Testis (tissue), 3 donors: Measurements from ENCODE around the gene PSORS1C1. TPM values are rescaled to one million over a fixed set of nuclear protein-coding genes. Genes with fewer than 3 reads are reported as not detected.
A peak's percentile ranks its signal among the peaks of the same experiment; 100 is the strongest.

ENCODE experiments used
- DNase-seq: peaks from one replicate; pipeline ENCODE4 v3.0.0-alpha.2; 2019
- H3K27ac ChIP-seq, 2 donors: fragments of 200-600 bp; sonication (generic); one replicate each; pipeline ENCODE4 v1.5.1; 2019
- H3K27me3 ChIP-seq: fragments of 200-600 bp; sonication (generic); one replicate; pipeline ENCODE4 v1.5.1; 2019
- H3K36me3 ChIP-seq: fragments of 200-600 bp; sonication (generic); one replicate; pipeline ENCODE4 v1.5.1; 2017; ENCODE audit warnings: low read depth; ENCODE audit errors: missing control alignments
- H3K4me1 ChIP-seq: fragments of 200-600 bp; sonication (generic); one replicate; pipeline ENCODE4 v1.5.1; 2019
- H3K4me3 ChIP-seq, 2 donors: fragments of 200-600 bp; sonication (generic); one replicate each; pipeline ENCODE4 v1.5.1; 2017 to 2019
- H3K9me3 ChIP-seq: fragments of 200-600 bp; sonication (generic); one replicate; pipeline ENCODE4 v1.5.1; 2017
- POLR2A ChIP-seq: fragments of 450-650 bp; IDR thresholded peaks from one replicate; pipeline ENCODE4 v1.6.1; 2017; ENCODE audit warnings: antibody characterized with exemption, mild to moderate bottlenecking, moderate library complexity
- WGBS, 2 donors: methylation state at CpG; one replicate each; pipeline ENCODE4 v1.1.5; 2018; 5-methylcytosine and 5-hydroxymethylcytosine counted together
- intact Hi-C: fragments of 100-400 bp; cut with DNase I; formaldehyde crosslinking; loops from one replicate; pipeline ENCODE4 v1.15.1; 2023; ENCODE audit warnings: low total_unique reads
- polyA plus RNA-seq: library from polyadenylated mRNA; stranded (reverse); fragments of 350-450 nt; fragmentation: Illumina TruSeq; extraction: RNeasy Lipid Tissue Mini Kit (QIAGEN cat#74804); gene quantifications from one replicate; pipeline ENCODE4 v1.2.3, GENCODE V29; 2014; ENCODE audit warnings: low read depth, low replicate concordance; ENCODE audit not compliant: insufficient read depth
- total RNA-seq, 2 donors: library from RNA; depleted of rRNA; stranded (reverse); fragments of >200 nt; gene quantifications; one replicate each; pipeline ENCODE4 v1.2.3, GENCODE V29; 2016
- TF ChIP-seq, protein P1 (sequence below), 3 experiments: fragments of 450-650 bp in 2 of 3; fragments of 200-600 bp in 1 of 3; sonication (generic) in 1 of 3; IDR thresholded peaks; one replicate each; pipeline ENCODE4 v1.5.1; 2016 to 2019; ENCODE audit warnings: antibody characterized with exemption in 3 of 3, mild to moderate bottlenecking in 2 of 3, moderate library complexity in 1 of 3

The PSORS1C1 gene
- total and polyA plus RNA-seq, 3 donors from 2014 or later = 28.0 to 126 (median 32.7) TPM

DNA sequence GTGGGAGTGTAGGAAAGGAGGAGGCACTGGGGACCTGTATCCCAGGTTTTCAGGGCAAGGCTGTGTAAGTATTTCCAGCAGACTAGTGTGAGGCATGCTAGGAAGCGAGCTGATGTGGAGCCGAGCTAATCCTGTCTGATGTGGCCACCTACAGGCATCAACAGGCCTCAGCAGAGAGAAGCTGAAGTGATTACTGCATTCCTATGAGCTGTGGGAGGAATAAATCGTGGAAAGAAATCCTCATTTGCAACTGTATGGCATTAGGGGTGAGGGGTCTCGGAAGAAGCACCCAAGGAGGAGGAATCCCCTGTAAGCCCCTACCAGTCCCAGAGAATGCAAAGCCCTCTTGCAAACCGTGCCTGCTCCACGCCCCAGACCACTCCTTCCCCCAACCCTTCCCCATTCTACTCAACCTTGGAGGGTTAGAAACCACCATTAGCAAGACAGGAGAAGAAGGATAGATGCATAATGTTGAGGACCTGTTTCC, 43.8 kb upstream of the PSORS1C1 start:
- H3K9me3 ChIP-seq = no peaks in the 10 kb centered on the region
- no peaks in the 10 kb centered on the region for H3K36me3 ChIP-seq
- TF ChIP-seq POLR2A = no peak
- TF ChIP-seq, protein P1, sequence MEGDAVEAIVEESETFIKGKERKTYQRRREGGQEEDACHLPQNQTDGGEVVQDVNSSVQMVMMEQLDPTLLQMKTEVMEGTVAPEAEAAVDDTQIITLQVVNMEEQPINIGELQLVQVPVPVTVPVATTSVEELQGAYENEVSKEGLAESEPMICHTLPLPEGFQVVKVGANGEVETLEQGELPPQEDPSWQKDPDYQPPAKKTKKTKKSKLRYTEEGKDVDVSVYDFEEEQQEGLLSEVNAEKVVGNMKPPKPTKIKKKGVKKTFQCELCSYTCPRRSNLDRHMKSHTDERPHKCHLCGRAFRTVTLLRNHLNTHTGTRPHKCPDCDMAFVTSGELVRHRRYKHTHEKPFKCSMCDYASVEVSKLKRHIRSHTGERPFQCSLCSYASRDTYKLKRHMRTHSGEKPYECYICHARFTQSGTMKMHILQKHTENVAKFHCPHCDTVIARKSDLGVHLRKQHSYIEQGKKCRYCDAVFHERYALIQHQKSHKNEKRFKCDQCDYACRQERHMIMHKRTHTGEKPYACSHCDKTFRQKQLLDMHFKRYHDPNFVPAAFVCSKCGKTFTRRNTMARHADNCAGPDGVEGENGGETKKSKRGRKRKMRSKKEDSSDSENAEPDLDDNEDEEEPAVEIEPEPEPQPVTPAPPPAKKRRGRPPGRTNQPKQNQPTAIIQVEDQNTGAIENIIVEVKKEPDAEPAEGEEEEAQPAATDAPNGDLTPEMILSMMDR (IDR thresholded peaks at IDR 0.05) = peak in 2 of 3 experiments; percentile 13 to 42
- intact Hi-C loops = no loop called here
- H3K27ac ChIP-seq = no peak overlapping the region
- H3K27me3 ChIP-seq = no peaks in the 10 kb centered on the region
- H3K4me1 ChIP-seq = no peaks in the 10 kb centered on the region
- 49 to 52% methylated on average over 6 of the region's 6 CpGs for WGBS, 2 donors
- DNase-seq = peak; percentile 85
- no peak overlapping the region for H3K4me3 ChIP-seq

- TF ChIP-seq, protein P1 (IDR thresholded peaks at IDR 0.05) = no peak
- no peak for TF ChIP-seq POLR2A
- WGBS, 2 donors = 91 to 92% methylated on average over 4 of the region's 4 CpGs
- H3K36me3 ChIP-seq = no peaks in the 10 kb centered on the region
- peaks cover 2% of the 10 kb centered on the region for H3K4me1 ChIP-seq
- DNase-seq = no peak
- no peaks in the 10 kb centered on the region for H3K9me3 ChIP-seq
- H3K27me3 ChIP-seq = no peaks in the 10 kb centered on the region
- H3K27ac ChIP-seq = no peak overlapping the region
- H3K4me3 ChIP-seq = no peak overlapping the region
- intact Hi-C loops = no loop called here
Observed at GRCh38 chr6:31074401-31074800, 40.2 kb upstream of the PSORS1C1 start.

DNA sequence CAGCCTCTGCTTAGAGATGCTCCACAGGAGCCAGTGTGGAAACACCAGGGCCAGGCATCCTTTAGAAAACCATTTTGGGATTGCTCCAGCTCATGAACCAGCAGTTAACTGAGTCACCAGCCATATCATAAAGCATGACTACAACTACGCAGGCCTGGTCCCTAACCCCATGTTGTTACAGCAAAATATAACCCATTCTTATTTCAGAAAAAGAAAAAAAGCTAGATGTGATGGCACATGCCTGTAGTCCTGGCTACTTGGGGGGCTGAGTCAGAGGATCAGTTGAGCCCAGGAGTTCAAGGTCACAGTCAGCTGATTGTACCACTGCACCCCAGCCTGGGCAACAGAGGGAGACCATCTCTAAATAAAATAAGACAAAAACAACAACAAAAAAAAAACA, 39.1 kb upstream of the PSORS1C1 start:
- 93 to 100% methylated on average over 1 of the region's 1 CpG for WGBS, 2 donors
- no peak for DNase-seq
- no peak overlapping the region for H3K4me3 ChIP-seq
- intact Hi-C loops = no loop called here
- TF ChIP-seq, protein P1 (IDR thresholded peaks at IDR 0.05) = no peak
- no peak for TF ChIP-seq POLR2A
- no peaks in the 10 kb centered on the region for H3K36me3 ChIP-seq
- H3K4me1 ChIP-seq = peaks cover 5% of the 10 kb centered on the region
- H3K9me3 ChIP-seq = no peaks in the 10 kb centered on the region
- H3K27ac ChIP-seq = no peak overlapping the region
- H3K27me3 ChIP-seq = no peaks in the 10 kb centered on the region

DNA sequence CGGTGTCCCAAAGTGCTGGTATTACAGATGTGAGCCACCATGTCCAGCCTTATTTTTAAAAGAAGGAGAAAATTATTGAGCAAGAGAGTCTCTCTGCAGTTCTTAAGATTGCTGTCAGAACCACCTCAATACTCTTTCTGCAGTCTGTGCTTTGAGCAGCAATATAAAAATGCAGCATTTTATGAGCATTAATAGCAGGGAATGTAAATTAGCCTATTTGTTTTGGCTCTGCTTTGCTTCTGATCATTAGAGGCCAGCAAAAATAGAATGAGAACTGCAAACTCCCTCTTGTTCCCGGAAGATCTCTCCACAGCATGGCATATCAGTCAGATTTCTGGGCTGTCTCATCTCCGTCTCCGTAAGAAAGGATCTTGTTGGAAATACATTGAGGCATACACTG, 38.0 kb upstream of the PSORS1C1 start:
- TF ChIP-seq, protein P1 (IDR thresholded peaks at IDR 0.05) = no peak
- TF ChIP-seq POLR2A = no peak
- WGBS, 2 donors = 71 to 76% methylated on average over 4 of the region's 4 CpGs
- Histone ChIP-seq H3K9me3 (no peaks in the 10 kb centered on the region), H3K36me3 (no peaks in the 10 kb centered on the region), H3K27me3 (no peaks in the 10 kb centered on the region), H3K4me1 (peaks cover 5% of the 10 kb centered on the region), H3K4me3 (no peak overlapping the region), H3K27ac (no peak overlapping the region)
- intact Hi-C loops = no loop called here
- no peak for DNase-seq

DNA sequence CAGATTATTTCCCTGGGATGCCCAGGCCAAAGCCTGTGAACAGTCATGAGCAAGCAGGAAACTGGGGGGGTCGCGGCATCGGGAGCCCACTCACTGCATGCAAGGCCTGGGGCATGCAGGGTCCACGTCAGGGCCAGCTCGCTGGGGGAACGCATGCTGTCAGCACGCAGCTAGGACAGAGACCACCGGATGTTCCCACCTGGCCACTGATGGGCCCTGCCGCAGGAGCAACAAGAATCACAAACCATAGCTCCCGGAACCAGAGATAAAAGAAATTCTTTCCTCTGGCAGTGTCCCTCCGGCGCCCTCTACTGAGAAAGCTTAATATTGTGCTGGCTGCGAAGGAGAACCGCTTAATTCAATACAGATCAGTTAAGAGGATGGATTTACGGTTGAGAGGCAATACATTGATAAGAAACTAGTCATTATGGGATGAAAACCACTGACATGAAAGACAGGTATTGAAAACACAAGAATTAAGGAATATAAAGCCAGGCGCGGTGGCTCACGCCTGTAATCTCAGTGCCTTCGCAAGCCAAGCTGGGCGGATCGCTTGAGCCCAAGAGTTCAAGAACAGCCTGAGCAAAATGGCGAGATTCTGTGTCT, 34.8 kb upstream of the PSORS1C1 start:
- TF ChIP-seq, protein P1 (IDR thresholded peaks at IDR 0.05) = peak; percentile 37 to 77 (median 58)
- no peak for TF ChIP-seq POLR2A
- Histone ChIP-seq H3K36me3 (no peaks in the 10 kb centered on the region), H3K27me3 (no peaks in the 10 kb centered on the region), H3K27ac (no peak overlapping the region), H3K4me1 (peaks cover 5% of the 10 kb centered on the region), H3K9me3 (no peaks in the 10 kb centered on the region), H3K4me3 (no peak overlapping the region)
- peak; percentile 82 for DNase-seq
- WGBS, 2 donors = 13 to 15% methylated on average over 22 of the region's 22 CpGs
- intact Hi-C loops = no loop called here
